Mesenchymal stem cell (in vitro differentiated cells and primary cell): ENCODE results near the gene PGGHG.
"Not testable (repeated sequence)": the region's sequence is repeated elsewhere in the genome, so short reads cannot be mapped to it uniquely, and the experiment has no call there.

Experiments used
- DNase-seq: peaks from one replicate; pipeline ENCODE4 v3.0.0-alpha.2; 2013
- H2AFZ ChIP-seq: one replicate; pipeline ENCODE4 v1.6.1; 2013; ENCODE audit warnings: low read depth, mild to moderate bottlenecking, control low read depth, inconsistent platforms, low read length, moderate library complexity
- H2AK5ac ChIP-seq: 2 replicates; pipeline ENCODE4 v1.6.1; 2013; ENCODE audit warnings: low read length, moderate library complexity, mild to moderate bottlenecking, inconsistent platforms; ENCODE audit not compliant: severe bottlenecking
- H2BK120ac ChIP-seq: one replicate; pipeline ENCODE4 v1.6.1; 2013; ENCODE audit warnings: low read depth, mild to moderate bottlenecking, inconsistent platforms, low read length, moderate library complexity
- H2BK12ac ChIP-seq, 2 experiments: one replicate each; pipeline ENCODE4 v1.6.1; 2013; ENCODE audit warnings: inconsistent platforms in 2 of 2, low read length in 2 of 2, mild to moderate bottlenecking in 2 of 2, moderate library complexity in 2 of 2, control low read depth in 1 of 2
- H2BK15ac ChIP-seq: one replicate; pipeline ENCODE4 v1.6.1; 2013; ENCODE audit warnings: mild to moderate bottlenecking, low read depth, inconsistent platforms; ENCODE audit not compliant: poor library complexity, severe bottlenecking
- H2BK5ac ChIP-seq: 2 replicates; pipeline ENCODE4 v1.6.1; 2013; ENCODE audit warnings: low read depth, mild to moderate bottlenecking, low read length, control low read depth, inconsistent platforms; ENCODE audit not compliant: poor library complexity, severe bottlenecking
- H3K14ac ChIP-seq, 2 experiments: one replicate each; pipeline ENCODE4 v1.6.1; 2013; ENCODE audit warnings: inconsistent platforms in 2 of 2, low read length in 2 of 2, control low read depth in 1 of 2, mild to moderate bottlenecking in 1 of 2, moderate library complexity in 1 of 2
- H3K18ac ChIP-seq, 2 experiments: one replicate each; pipeline ENCODE4 v1.6.1; 2013; ENCODE audit warnings: inconsistent platforms in 2 of 2, low read length in 2 of 2, control low read depth in 1 of 2, low read depth in 1 of 2, mild to moderate bottlenecking in 1 of 2
- H3K23ac ChIP-seq, 2 experiments: one replicate each; pipeline ENCODE4 v1.6.1; 2013; ENCODE audit warnings: inconsistent platforms in 2 of 2, low read length in 2 of 2, mild to moderate bottlenecking in 2 of 2, moderate library complexity in 2 of 2, control low read depth in 1 of 2
- H3K27ac ChIP-seq: 2 replicates; pipeline ENCODE4 v1.5.1; 2013; ENCODE audit warnings: mild to moderate bottlenecking, moderate library complexity, low read length, control low read depth, inconsistent platforms; ENCODE audit not compliant: poor library complexity, severe bottlenecking
- H3K27me3 ChIP-seq, 2 experiments: 2 replicates each; pipeline versions ENCODE4 v1.6.1 to v1.7.0; 2013; ENCODE audit warnings: low read length in 2 of 2, mild to moderate bottlenecking in 2 of 2, moderate library complexity in 2 of 2, control low read depth in 1 of 2, inconsistent platforms in 1 of 2; ENCODE audit not compliant: control insufficient read depth in 1 of 2, insufficient read depth in 1 of 2
- H3K36me3 ChIP-seq, 2 experiments: 2 replicates each; pipeline versions ENCODE4 v1.6.1 to v1.7.0; 2013; ENCODE audit warnings: low read length in 2 of 2, control low read depth in 1 of 2, inconsistent platforms in 1 of 2, low read depth in 1 of 2, mild to moderate bottlenecking in 1 of 2; ENCODE audit not compliant: insufficient read depth in 2 of 2, control insufficient read depth in 1 of 2
- H3K4ac ChIP-seq, 2 experiments: one replicate each; pipeline ENCODE4 v1.6.1; 2013; ENCODE audit warnings: inconsistent platforms in 2 of 2, low read length in 2 of 2, mild to moderate bottlenecking in 2 of 2, moderate library complexity in 2 of 2, control low read depth in 1 of 2, low read depth in 1 of 2
- H3K4me1 ChIP-seq: 2 replicates; pipeline ENCODE4 v1.6.1; 2013; ENCODE audit warnings: low read depth, low read length, control low read depth; ENCODE audit not compliant: control insufficient read depth, insufficient read depth
- H3K4me2 ChIP-seq: 2 replicates; pipeline ENCODE4 v1.6.1; 2013; ENCODE audit warnings: low read length, mild to moderate bottlenecking, inconsistent platforms; ENCODE audit not compliant: poor library complexity, severe bottlenecking
- H3K4me3 ChIP-seq, 2 experiments: 2 replicates each; pipeline versions ENCODE4 v1.5.1 to v1.7.0; 2013; ENCODE audit warnings: low read length in 2 of 2, mild to moderate bottlenecking in 2 of 2, control low read depth in 1 of 2, low read depth in 1 of 2; ENCODE audit not compliant: insufficient read depth in 1 of 2
- H3K79me1 ChIP-seq: replicated peaks from 2 replicates; pipeline ENCODE4 v1.6.1; 2013; ENCODE audit warnings: mild to moderate bottlenecking, control low read depth, low read length, inconsistent platforms; ENCODE audit not compliant: poor library complexity, severe bottlenecking
- H3K9ac ChIP-seq: 2 replicates; pipeline ENCODE4 v1.7.0; 2013; ENCODE audit warnings: mild to moderate bottlenecking, low read length, moderate library complexity
- H3K9me3 ChIP-seq: 2 replicates; pipeline ENCODE4 v1.7.0; 2013; ENCODE audit warnings: mild to moderate bottlenecking, low read length; ENCODE audit not compliant: control insufficient read depth
- H4K8ac ChIP-seq: one replicate; pipeline ENCODE4 v1.6.1; 2013; ENCODE audit warnings: inconsistent platforms, mild to moderate bottlenecking, low read length, moderate library complexity
- H4K91ac ChIP-seq: one replicate; pipeline ENCODE4 v1.6.1; 2013; ENCODE audit warnings: mild to moderate bottlenecking, low read length, inconsistent platforms
- WGBS: methylation state at CpG from one replicate; pipeline ENCODE4 v1.1.7; 2013; ENCODE audit warnings: mixed read lengths; 5-methylcytosine and 5-hydroxymethylcytosine counted together

PGGHG gene

GRCh38 chr11:324593-325517, 35.9 kb downstream of the PGGHG start:
- H4K91ac ChIP-seq, H3K79me1 ChIP-seq, H3K36me3 ChIP-seq, H3K27me3 ChIP-seq, H2BK5ac ChIP-seq, H3K23ac ChIP-seq, H2AK5ac ChIP-seq, H3K4me2 ChIP-seq, H3K9me3 ChIP-seq, H3K14ac ChIP-seq, H2AFZ ChIP-seq, H3K27ac ChIP-seq: not testable (repeated sequence)
- peak overlapping the region in 1 of 2 experiments; percentile 54 for H2BK12ac ChIP-seq
- H3K9ac ChIP-seq, result peak overlapping the region; percentile 65
- peak overlapping the region in 1 of 2 experiments; percentile 54 for H3K4me3 ChIP-seq
- WGBS, result 45% methylated on average over 21 of the region's 34 CpGs
- H2BK15ac ChIP-seq, result peak overlapping the region; percentile 23
- H3K4me1 ChIP-seq, result peaks cover 32% of the 10 kb centered on the region
- DNase-seq, result peak; percentile 24
- peak overlapping the region; percentile 87 for H4K8ac ChIP-seq
- H3K18ac ChIP-seq, result peak overlapping the region; percentile 41 to 62
- peak overlapping the region; percentile 39 for H2BK120ac ChIP-seq
- peak overlapping the region in 1 of 2 experiments; percentile 7 for H3K4ac ChIP-seq

GRCh38 chr11:325796-326591, 37.1 kb downstream of the PGGHG start:
- no peak overlapping the region for H2AFZ ChIP-seq
- peak overlapping the region in 1 of 2 experiments; percentile 42 for H3K14ac ChIP-seq
- no peaks in the 10 kb centered on the region for H3K27me3 ChIP-seq
- peak overlapping the region; percentile 42 to 49 for H3K4ac ChIP-seq
- H3K27ac ChIP-seq, result no peak overlapping the region
- no peak for DNase-seq
- H4K91ac ChIP-seq, result peak overlapping the region; percentile 48
- H3K79me1 ChIP-seq, result peaks cover 2% of the 10 kb centered on the region
- no peak overlapping the region for H3K4me3 ChIP-seq
- no peaks in the 10 kb centered on the region for H3K9me3 ChIP-seq
- no peak overlapping the region for H3K4me2 ChIP-seq
- 82% methylated on average over 30 of the region's 30 CpGs for WGBS
- H3K36me3 ChIP-seq, result no peaks in the 10 kb centered on the region
- peak overlapping the region; percentile 76 to 81 for H3K18ac ChIP-seq
- peak overlapping the region in 1 of 2 experiments; percentile 64 for H3K23ac ChIP-seq
- peak overlapping the region; percentile 77 for H2BK15ac ChIP-seq
- H2BK5ac ChIP-seq, result no peak overlapping the region
- H2AK5ac ChIP-seq, result peak overlapping the region; percentile 92
- peak overlapping the region; percentile 69 for H3K9ac ChIP-seq
- peak overlapping the region; percentile 73 for H2BK120ac ChIP-seq
- peak overlapping the region; percentile 6 to 95 for H2BK12ac ChIP-seq
- H4K8ac ChIP-seq, result peak overlapping the region; percentile 14
- peaks cover 27% of the 10 kb centered on the region for H3K4me1 ChIP-seq

GRCh38 chr11:326592-326841, 37.6 kb downstream of the PGGHG start:
- H2AK5ac ChIP-seq, result peak overlapping the region; percentile 92
- peak overlapping the region; percentile 39 for H2BK120ac ChIP-seq
- peak overlapping the region in 1 of 2 experiments; percentile 64 for H3K23ac ChIP-seq
- H3K9ac ChIP-seq, result peak overlapping the region; percentile 69
- H3K18ac ChIP-seq, result peak overlapping the region; percentile 76 to 81
- no peak overlapping the region for H3K4me3 ChIP-seq
- H3K27me3 ChIP-seq, result no peaks in the 10 kb centered on the region
- peak overlapping the region; percentile 14 for H4K8ac ChIP-seq
- no peaks in the 10 kb centered on the region for H3K36me3 ChIP-seq
- peak overlapping the region; percentile 20 for H4K91ac ChIP-seq
- H3K27ac ChIP-seq, result peak overlapping the region; percentile 82
- peaks cover 25% of the 10 kb centered on the region for H3K4me1 ChIP-seq
- no peaks in the 10 kb centered on the region for H3K9me3 ChIP-seq
- H2AFZ ChIP-seq, result no peak overlapping the region
- WGBS, result 86% methylated on average over 6 of the region's 6 CpGs
- H2BK5ac ChIP-seq, result no peak overlapping the region
- H2BK12ac ChIP-seq, result peak overlapping the region; percentile 6 to 95
- H3K4me2 ChIP-seq, result no peak overlapping the region
- peaks cover 2% of the 10 kb centered on the region for H3K79me1 ChIP-seq
- H2BK15ac ChIP-seq, result peak overlapping the region; percentile 15
- peak overlapping the region; percentile 42 to 49 for H3K4ac ChIP-seq
- peak overlapping the region in 1 of 2 experiments; percentile 51 for H3K14ac ChIP-seq
- DNase-seq, result no peak
